WTC11 (cell line): ENCODE results near the gene OR4B1. TPM values are rescaled to one million over a fixed set of nuclear protein-coding genes. Genes with fewer than 3 reads are reported as not detected.

Experiments used
- ATAC-seq: fragments of 200-7000 bp; cut with Tn5 transposase; 2 replicates; pipeline ENCODE4 v1.10.0; 2021; ENCODE audit warnings: mild to moderate bottlenecking, moderate library complexity
- CTCF ChIA-PET: fragments of 300-600 bp; sonication (Branson Sonifier 250); formaldehyde crosslinking; loops from one replicate; lab custom pipeline; 2021; ENCODE audit warnings: antibody characterized with exemption; lab: Charles Lee
- POLR2A ChIA-PET: fragments of 350-600 bp; sonication (Branson Sonifier 250); formaldehyde crosslinking; loops from one replicate; lab custom pipeline; 2021; ENCODE audit warnings: antibody characterized with exemption; lab: Charles Lee
- DNase-seq: peaks from one replicate; pipeline ENCODE4 v3.0.0; 2021; ENCODE audit warnings: low spot score
- H3K27ac Mint-ChIP-seq: 2 replicates; pipeline ENCODE4 v1.8.0; 2021; ENCODE audit warnings: mixed read lengths
- H3K27me3 Mint-ChIP-seq: 2 replicates; pipeline ENCODE4 v1.8.0; 2021; ENCODE audit warnings: low read depth, mild to moderate bottlenecking, moderate library complexity, mixed read lengths
- H3K36me3 Mint-ChIP-seq: 2 replicates; pipeline ENCODE4 v1.8.0; 2021; ENCODE audit warnings: mixed read lengths
- H3K4me1 Mint-ChIP-seq: 2 replicates; pipeline ENCODE4 v1.8.0; 2022; ENCODE audit warnings: mixed read lengths
- H3K4me3 Mint-ChIP-seq: 2 replicates; pipeline ENCODE4 v1.8.0; 2021; ENCODE audit warnings: mild to moderate bottlenecking, moderate library complexity, mixed read lengths
- H3K9me3 Mint-ChIP-seq: 2 replicates; pipeline ENCODE4 v1.8.0; 2021; ENCODE audit warnings: mixed read lengths
- CREB1 ChIP-seq: sonication (generic); formaldehyde crosslinking; IDR thresholded peaks from 2 replicates; pipeline ENCODE4 v1.8.0; 2023; ENCODE audit warnings: mild to moderate bottlenecking, missing genetic modification reagents
- CREM ChIP-seq: sonication (generic); formaldehyde crosslinking; IDR thresholded peaks from 2 replicates; pipeline ENCODE4 v1.8.1; 2022; ENCODE audit warnings: mild to moderate bottlenecking, missing genetic modification reagents, moderate library complexity
- E2F1 ChIP-seq: sonication (generic); formaldehyde crosslinking; IDR thresholded peaks from 2 replicates; pipeline ENCODE4 v1.8.0; 2022; ENCODE audit warnings: mild to moderate bottlenecking, missing genetic modification reagents
- E2F5 ChIP-seq: sonication (generic); formaldehyde crosslinking; IDR thresholded peaks from 2 replicates; pipeline ENCODE4 v1.8.1; 2022; ENCODE audit warnings: mild to moderate bottlenecking, moderate library complexity, missing genetic modification reagents
- ELF4 ChIP-seq: sonication (generic); formaldehyde crosslinking; IDR thresholded peaks from 2 replicates; pipeline ENCODE4 v1.8.1; 2022; ENCODE audit warnings: low read depth, mild to moderate bottlenecking, moderate library complexity, missing genetic modification reagents
- ESRRA ChIP-seq: sonication (generic); formaldehyde crosslinking; IDR thresholded peaks from 2 replicates; pipeline ENCODE4 v1.8.1; 2022; ENCODE audit warnings: mild to moderate bottlenecking, missing genetic modification reagents, borderline replicate concordance
- FOXK1 ChIP-seq: sonication (generic); formaldehyde crosslinking; IDR thresholded peaks from 2 replicates; pipeline ENCODE4 v1.8.0; 2022; ENCODE audit warnings: mild to moderate bottlenecking, moderate library complexity, missing genetic modification reagents
- GRHL2 ChIP-seq: fragments of 250-450 bp; sonication (Bioruptor Pico); IDR thresholded peaks from 2 replicates; pipeline ENCODE4 v1.8.0; 2022; ENCODE audit warnings: mild to moderate bottlenecking, moderate library complexity; ENCODE audit not compliant: insufficient replicate concordance, severe bottlenecking
- JUN ChIP-seq: sonication (generic); formaldehyde crosslinking; IDR thresholded peaks from 2 replicates; pipeline ENCODE4 v1.8.0; 2023; ENCODE audit warnings: mild to moderate bottlenecking, missing genetic modification reagents
- PRDM15 ChIP-seq: sonication (generic); formaldehyde crosslinking; IDR thresholded peaks from 2 replicates; pipeline ENCODE4 v1.8.0; 2022; ENCODE audit warnings: missing genetic modification reagents
- PREB ChIP-seq: sonication (generic); formaldehyde crosslinking; IDR thresholded peaks from 2 replicates; pipeline ENCODE4 v1.8.1; 2022; ENCODE audit warnings: mild to moderate bottlenecking, missing genetic modification reagents, moderate library complexity, borderline replicate concordance
- RELA ChIP-seq: sonication (generic); formaldehyde crosslinking; IDR thresholded peaks from 2 replicates; pipeline ENCODE4 v1.8.1; 2022; ENCODE audit warnings: missing genetic modification reagents, mild to moderate bottlenecking, borderline replicate concordance
- SOX15 ChIP-seq: fragments of 250-450 bp; sonication (Bioruptor Pico); IDR thresholded peaks from 2 replicates; pipeline ENCODE4 v1.9.0; 2021; ENCODE audit warnings: mild to moderate bottlenecking
- ZMAT4 ChIP-seq: fragments of 250-450 bp; sonication (Bioruptor Pico); IDR thresholded peaks from 2 replicates; pipeline ENCODE4 v1.9.0; 2021; ENCODE audit warnings: mild to moderate bottlenecking
- ZNF416 ChIP-seq: fragments of 250-450 bp; sonication (Bioruptor Pico); IDR thresholded peaks from 2 replicates; pipeline ENCODE4 v1.9.0; 2021; ENCODE audit warnings: mild to moderate bottlenecking, inconsistent platforms
- ZNF425 ChIP-seq: fragments of 250-450 bp; sonication (Bioruptor Pico); conservative IDR thresholded peaks from 2 replicates; pipeline ENCODE4 v1.9.0; 2021; ENCODE audit warnings: mild to moderate bottlenecking
- ZNF671 ChIP-seq: fragments of 250-450 bp; sonication (Bioruptor Pico); IDR thresholded peaks from 2 replicates; pipeline ENCODE4 v1.8.0; 2021; ENCODE audit warnings: mild to moderate bottlenecking
- total RNA-seq: library from RNA; stranded (reverse); gene quantifications from 3 replicates; pipeline ENCODE4 v1.2.3, GENCODE V29; 2021

Gene OR4B1
- total RNA-seq, 1 experiment from 2014 or later = not detected

GRCh38 chr11:48244804-48245203, 28.2 kb downstream of the OR4B1 start, which contains the start of gene OR4X2 (continued):
- TF ChIP-seq ZNF425 (CRISPR knock-in tag) (no peak), GRHL2 (no peak)

GRCh38 chr11:48248902-48249301, 32.3 kb downstream of the OR4B1 start:
- TF ChIP-seq CREM (CRISPR knock-in tag) = no peak
- TF ChIP-seq E2F1 (CRISPR knock-in tag) = no peak
- TF ChIP-seq ZNF671 (CRISPR knock-in tag) = no peak
- ChIA-PET CTCF (no interaction called here), POLR2A (no interaction called here)
- Mint-ChIP-seq H3K27ac (no peak overlapping the region), H3K4me3 (no peak overlapping the region), H3K9me3 (peaks cover 88% of the 10 kb centered on the region), H3K27me3 (peaks cover 4% of the 10 kb centered on the region; the same call in 1 of the 2 replicates), H3K4me1 (no peaks in the 10 kb centered on the region), H3K36me3 (peaks cover 67% of the 10 kb centered on the region)
- no peak for DNase-seq
- no peak for ATAC-seq

- ATAC-seq = no peak
- Mint-ChIP-seq H3K9me3 (peaks cover 88% of the 10 kb centered on the region), H3K27ac (no peak overlapping the region), H3K4me3 (no peak overlapping the region), H3K36me3 (peaks cover 64% of the 10 kb centered on the region), H3K27me3 (peaks cover 5% of the 10 kb centered on the region; the same call in 1 of the 2 replicates)
- CTCF ChIA-PET = no interaction called here
- DNase-seq = no peak
- TF ChIP-seq ESRRA (CRISPR knock-in tag) (no peak), ELF4 (no peak), CREB1 (CRISPR knock-in tag) (no peak), CREM (CRISPR knock-in tag) (no peak), ZNF416 (CRISPR knock-in tag) (no peak), ZMAT4 (CRISPR knock-in tag) (no peak), PRDM15 (CRISPR knock-in tag) (no peak)
- TF ChIP-seq, all 79 proteins: peak for 0
- H3K4me1 Mint-ChIP-seq = no peaks in the 10 kb centered on the region
- POLR2A ChIA-PET = no interaction called here
Observed at GRCh38 chr11:48261600-48261999, 45.0 kb downstream of the OR4B1 start.

GRCh38 chr11:48263423-48263911, 46.9 kb downstream of the OR4B1 start, which contains the start of gene OR4X1:
Gene OR4X1, plus strand, starts transcription at chr11:48263861. Its CDS starts 0 bp downstream, at chr11:48263861.
- ChIA-PET CTCF (no interaction called here), POLR2A (no interaction called here)
- ATAC-seq (no peak), DNase-seq (no peak)
- H3K27ac Mint-ChIP-seq = no peak within 1 kb of the TSS
- H3K27me3 Mint-ChIP-seq = peaks cover 3% of the 10 kb centered on the region; the same call in 1 of the 2 replicates
- no peak within 1 kb of the TSS for H3K4me3 Mint-ChIP-seq
- H3K9me3 Mint-ChIP-seq = peaks cover 75% of the 10 kb centered on the region
- H3K4me1 Mint-ChIP-seq = no peaks in the 10 kb centered on the region
- peaks cover 55% of the 10 kb centered on the region for H3K36me3 Mint-ChIP-seq
- TF ChIP-seq E2F5 = no peak
- no peak for TF ChIP-seq JUN (CRISPR knock-in tag)
- TF ChIP-seq FOXK1 = no peak
- TF ChIP-seq RELA (CRISPR knock-in tag) = no peak
- TF ChIP-seq SOX15 = no peak
- no peak for TF ChIP-seq PREB (CRISPR knock-in tag)
- no peak for TF ChIP-seq ZNF671 (CRISPR knock-in tag)
- TF ChIP-seq, all 79 proteins: peak for 0
